ENCODE measurements around the gene ILRUN.

DNA sequence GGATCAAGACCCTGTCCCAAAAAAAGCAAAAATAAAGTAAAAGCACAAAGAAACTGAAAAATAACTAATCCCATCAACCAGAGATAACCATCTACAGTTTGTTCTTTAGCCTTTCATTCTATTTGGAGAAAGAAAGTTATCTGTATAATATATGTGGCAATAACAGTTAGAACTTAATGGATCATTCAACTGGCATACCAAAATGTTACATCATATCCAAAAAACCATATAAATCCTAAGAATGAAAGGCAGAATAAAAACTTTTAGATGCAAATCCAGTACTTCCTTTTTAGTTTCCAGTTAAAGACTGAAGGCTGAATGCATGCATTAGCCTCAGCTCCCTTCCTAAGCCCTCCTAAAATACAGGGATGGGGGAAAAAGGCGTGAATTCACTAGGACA lies 25.2 kb downstream of the ILRUN start:
- TF ChIP-seq, protein P1, sequence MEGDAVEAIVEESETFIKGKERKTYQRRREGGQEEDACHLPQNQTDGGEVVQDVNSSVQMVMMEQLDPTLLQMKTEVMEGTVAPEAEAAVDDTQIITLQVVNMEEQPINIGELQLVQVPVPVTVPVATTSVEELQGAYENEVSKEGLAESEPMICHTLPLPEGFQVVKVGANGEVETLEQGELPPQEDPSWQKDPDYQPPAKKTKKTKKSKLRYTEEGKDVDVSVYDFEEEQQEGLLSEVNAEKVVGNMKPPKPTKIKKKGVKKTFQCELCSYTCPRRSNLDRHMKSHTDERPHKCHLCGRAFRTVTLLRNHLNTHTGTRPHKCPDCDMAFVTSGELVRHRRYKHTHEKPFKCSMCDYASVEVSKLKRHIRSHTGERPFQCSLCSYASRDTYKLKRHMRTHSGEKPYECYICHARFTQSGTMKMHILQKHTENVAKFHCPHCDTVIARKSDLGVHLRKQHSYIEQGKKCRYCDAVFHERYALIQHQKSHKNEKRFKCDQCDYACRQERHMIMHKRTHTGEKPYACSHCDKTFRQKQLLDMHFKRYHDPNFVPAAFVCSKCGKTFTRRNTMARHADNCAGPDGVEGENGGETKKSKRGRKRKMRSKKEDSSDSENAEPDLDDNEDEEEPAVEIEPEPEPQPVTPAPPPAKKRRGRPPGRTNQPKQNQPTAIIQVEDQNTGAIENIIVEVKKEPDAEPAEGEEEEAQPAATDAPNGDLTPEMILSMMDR (IDR thresholded peaks at IDR 0.05), result no peak
- TF ChIP-seq POLR2A (IDR thresholded peaks at IDR 0.05), result no peak

Data from testis (tissue), 2 donors.